SU-DHL-6 (cell line): ENCODE results near the gene HMX2.

Source experiments
- EZH2phosphoT487 ChIP-seq: fragments of 200-600 bp; sonication (generic), shearing (Covaris generic); conservative IDR thresholded peaks from 2 replicates; pipeline ENCODE4 v1.6.1; 2018; ENCODE audit warnings: mild to moderate bottlenecking, antibody characterized with exemption, low read length, moderate library complexity, mixed read lengths
- TF ChIP-seq, protein P1 (sequence below): fragments of 200-600 bp; sonication (generic); IDR thresholded peaks from one replicate; pipeline ENCODE4 v1.5.1; 2017; ENCODE audit warnings: antibody characterized with exemption, mild to moderate bottlenecking, low read length, moderate library complexity; ENCODE audit not compliant: insufficient read depth, poor library complexity, severe bottlenecking

DNA sequence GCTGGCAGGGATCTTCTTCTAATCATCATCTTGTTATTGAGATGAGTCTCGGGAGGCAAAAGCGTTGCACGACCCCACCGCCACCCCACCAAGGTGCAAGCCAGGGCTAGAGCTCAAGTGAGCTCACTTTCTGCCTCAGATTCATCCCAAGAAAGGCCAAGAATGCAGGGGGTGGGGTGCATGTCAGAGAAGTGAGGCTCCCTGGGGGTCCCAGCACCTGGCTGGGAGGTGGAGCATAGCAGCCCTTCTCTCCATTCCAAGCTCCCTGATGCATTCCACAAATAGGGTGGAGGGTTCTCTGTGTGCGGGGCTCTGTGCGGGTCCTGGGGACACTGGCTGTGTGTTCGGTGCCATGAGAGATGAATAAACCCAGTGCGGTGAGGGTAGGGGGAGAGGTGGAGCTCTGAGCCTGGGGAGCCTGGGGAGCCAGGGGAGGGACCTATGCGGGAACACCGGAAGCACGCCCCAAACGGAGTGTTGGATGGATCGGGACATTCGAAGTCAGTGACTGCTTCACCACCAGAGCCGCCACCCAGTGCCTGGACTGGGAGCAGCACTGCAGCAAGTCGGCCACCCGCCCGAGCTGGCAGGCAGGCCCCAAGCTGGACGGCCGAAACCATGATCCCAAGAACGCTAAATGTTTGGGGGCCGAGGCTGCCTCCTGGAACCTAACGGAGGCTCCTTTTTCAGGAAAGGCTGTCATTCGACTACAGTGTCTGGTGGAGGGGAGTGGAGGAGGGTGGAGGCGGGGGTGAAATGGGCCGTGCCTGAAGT lies 30.1 kb upstream of the HMX2 start:
- TF ChIP-seq, protein P1, sequence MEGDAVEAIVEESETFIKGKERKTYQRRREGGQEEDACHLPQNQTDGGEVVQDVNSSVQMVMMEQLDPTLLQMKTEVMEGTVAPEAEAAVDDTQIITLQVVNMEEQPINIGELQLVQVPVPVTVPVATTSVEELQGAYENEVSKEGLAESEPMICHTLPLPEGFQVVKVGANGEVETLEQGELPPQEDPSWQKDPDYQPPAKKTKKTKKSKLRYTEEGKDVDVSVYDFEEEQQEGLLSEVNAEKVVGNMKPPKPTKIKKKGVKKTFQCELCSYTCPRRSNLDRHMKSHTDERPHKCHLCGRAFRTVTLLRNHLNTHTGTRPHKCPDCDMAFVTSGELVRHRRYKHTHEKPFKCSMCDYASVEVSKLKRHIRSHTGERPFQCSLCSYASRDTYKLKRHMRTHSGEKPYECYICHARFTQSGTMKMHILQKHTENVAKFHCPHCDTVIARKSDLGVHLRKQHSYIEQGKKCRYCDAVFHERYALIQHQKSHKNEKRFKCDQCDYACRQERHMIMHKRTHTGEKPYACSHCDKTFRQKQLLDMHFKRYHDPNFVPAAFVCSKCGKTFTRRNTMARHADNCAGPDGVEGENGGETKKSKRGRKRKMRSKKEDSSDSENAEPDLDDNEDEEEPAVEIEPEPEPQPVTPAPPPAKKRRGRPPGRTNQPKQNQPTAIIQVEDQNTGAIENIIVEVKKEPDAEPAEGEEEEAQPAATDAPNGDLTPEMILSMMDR: no peak
- no peak for TF ChIP-seq EZH2phosphoT487
